ENCODE results near the gene JAK3.
"Not testable (repeated sequence)": the region's sequence is repeated elsewhere in the genome, so short reads cannot be mapped to it uniquely, and the experiment has no call there.

JAK3 gene

DNA sequence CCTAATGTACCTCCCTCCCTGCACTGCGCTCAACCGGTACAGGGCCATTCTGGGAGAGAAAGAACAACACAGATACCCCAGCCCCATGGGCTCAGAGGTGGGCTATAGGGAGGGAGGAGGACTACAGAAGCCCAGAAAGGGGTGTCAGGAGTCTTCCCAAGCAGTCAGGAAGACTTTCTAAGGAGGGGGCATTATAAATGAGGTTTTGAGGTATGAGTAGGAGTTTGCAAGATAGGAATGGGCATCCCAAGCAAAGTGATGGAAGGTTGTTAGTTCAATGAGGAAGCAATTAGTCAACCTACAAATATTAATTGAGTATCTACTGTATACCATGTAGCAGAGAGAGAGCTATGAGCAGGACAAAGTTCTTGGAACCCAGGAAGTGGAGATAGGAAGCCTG lies 59.1 kb downstream of the JAK3 start:
- Histone ChIP-seq H3K9ac (ENCODE audit: low read length) (no peak overlapping the region), H3K4me1 (ENCODE audit: insufficient read depth, low read length, severe bottlenecking) (no peaks in the 10 kb centered on the region), H3F3A (ENCODE audit: insufficient read depth, low read length) (no peaks in the 10 kb centered on the region; the same call in 1 of the 2 replicates), H3K4me3 (ENCODE audit: low read depth, low read length, poor library complexity, severe bottlenecking) (no peak overlapping the region), H2AFZ (ENCODE audit: low read length) (no peak overlapping the region), H4K20me1 (ENCODE audit: insufficient read depth, low read length) (no peaks in the 10 kb centered on the region), H3K27me3 (ENCODE audit: insufficient read depth, low read length) (no peaks in the 10 kb centered on the region), H3K36me3 (ENCODE audit: insufficient read depth, low read length) (peaks cover 28% of the 10 kb centered on the region), H3K27ac (ENCODE audit: low read depth, low read length, poor library complexity, severe bottlenecking) (no peak overlapping the region), H3K79me2 (ENCODE audit: insufficient read depth, low read length) (no peaks in the 10 kb centered on the region), H3K4me2 (ENCODE audit: low read length) (no peak overlapping the region), H3K9me2 (ENCODE audit: low read depth, low read length) (no peaks in the 10 kb centered on the region), H3K9me3 (ENCODE audit: low read length) (no peaks in the 10 kb centered on the region)
- TF ChIP-seq, protein P1, sequence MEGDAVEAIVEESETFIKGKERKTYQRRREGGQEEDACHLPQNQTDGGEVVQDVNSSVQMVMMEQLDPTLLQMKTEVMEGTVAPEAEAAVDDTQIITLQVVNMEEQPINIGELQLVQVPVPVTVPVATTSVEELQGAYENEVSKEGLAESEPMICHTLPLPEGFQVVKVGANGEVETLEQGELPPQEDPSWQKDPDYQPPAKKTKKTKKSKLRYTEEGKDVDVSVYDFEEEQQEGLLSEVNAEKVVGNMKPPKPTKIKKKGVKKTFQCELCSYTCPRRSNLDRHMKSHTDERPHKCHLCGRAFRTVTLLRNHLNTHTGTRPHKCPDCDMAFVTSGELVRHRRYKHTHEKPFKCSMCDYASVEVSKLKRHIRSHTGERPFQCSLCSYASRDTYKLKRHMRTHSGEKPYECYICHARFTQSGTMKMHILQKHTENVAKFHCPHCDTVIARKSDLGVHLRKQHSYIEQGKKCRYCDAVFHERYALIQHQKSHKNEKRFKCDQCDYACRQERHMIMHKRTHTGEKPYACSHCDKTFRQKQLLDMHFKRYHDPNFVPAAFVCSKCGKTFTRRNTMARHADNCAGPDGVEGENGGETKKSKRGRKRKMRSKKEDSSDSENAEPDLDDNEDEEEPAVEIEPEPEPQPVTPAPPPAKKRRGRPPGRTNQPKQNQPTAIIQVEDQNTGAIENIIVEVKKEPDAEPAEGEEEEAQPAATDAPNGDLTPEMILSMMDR (IDR thresholded peaks at IDR 0.05; ENCODE audit: low read length), result no peak
- TF ChIP-seq EZH2 (IDR thresholded peaks at IDR 0.05; ENCODE audit: borderline replicate concordance, low read length), result no peak

DNA sequence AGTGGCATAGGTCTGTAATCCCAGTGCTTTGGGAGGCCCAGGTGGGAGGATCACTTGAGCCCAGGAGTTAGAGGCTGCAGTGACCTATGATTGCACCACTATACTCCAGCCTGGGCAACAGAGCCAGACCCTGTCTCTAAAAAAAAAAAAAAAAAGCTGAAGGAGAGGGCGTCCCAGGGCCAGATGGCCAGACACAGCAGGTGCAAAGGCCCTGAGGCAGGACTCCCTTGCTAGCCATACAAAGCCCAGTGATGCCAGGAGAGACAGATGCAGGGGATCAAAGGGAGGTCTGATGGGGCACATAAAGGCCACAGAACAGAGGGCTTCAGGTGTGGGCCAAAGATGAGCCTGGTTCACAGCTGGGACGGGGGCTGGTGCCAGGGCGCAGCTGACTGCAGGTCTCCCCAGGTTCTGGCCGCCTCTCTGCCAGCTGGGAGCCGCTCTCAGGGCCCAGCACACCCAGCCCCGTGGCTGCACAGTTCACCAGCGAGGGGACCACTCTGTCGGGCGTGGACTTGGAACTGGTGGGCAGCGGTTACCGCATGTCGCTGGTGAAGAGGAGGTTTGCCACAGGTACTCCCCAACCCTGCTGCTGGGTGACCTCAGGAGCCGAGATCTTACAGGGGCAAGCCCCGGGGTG lies 60.4 kb downstream of the JAK3 start:
- no peak overlapping the region for H2AFZ ChIP-seq (ENCODE audit: low read length)
- no peak overlapping the region for H3K27ac ChIP-seq (ENCODE audit: low read depth, low read length, poor library complexity, severe bottlenecking)
- H3K9ac ChIP-seq (ENCODE audit: low read length), result no peak overlapping the region
- no peaks in the 10 kb centered on the region; the same call in 1 of the 2 replicates for H3F3A ChIP-seq (ENCODE audit: insufficient read depth, low read length)
- peaks cover 35% of the 10 kb centered on the region for H3K36me3 ChIP-seq (ENCODE audit: insufficient read depth, low read length)
- H3K9me2 ChIP-seq (ENCODE audit: low read depth, low read length), result no peaks in the 10 kb centered on the region
- H3K27me3 ChIP-seq (ENCODE audit: insufficient read depth, low read length), result no peaks in the 10 kb centered on the region
- no peaks in the 10 kb centered on the region for H3K4me1 ChIP-seq (ENCODE audit: insufficient read depth, low read length, severe bottlenecking)
- H3K79me2 ChIP-seq (ENCODE audit: insufficient read depth, low read length), result no peaks in the 10 kb centered on the region
- H3K4me2 ChIP-seq (ENCODE audit: low read length), result no peak overlapping the region
- TF ChIP-seq, protein P1 (IDR thresholded peaks at IDR 0.05; ENCODE audit: low read length), result no peak
- TF ChIP-seq EZH2 (IDR thresholded peaks at IDR 0.05; ENCODE audit: borderline replicate concordance, low read length), result no peak
- no peak overlapping the region for H3K4me3 ChIP-seq (ENCODE audit: low read depth, low read length, poor library complexity, severe bottlenecking)
- H4K20me1 ChIP-seq (ENCODE audit: insufficient read depth, low read length), result no peaks in the 10 kb centered on the region
- no peaks in the 10 kb centered on the region for H3K9me3 ChIP-seq (ENCODE audit: low read length)

DNA sequence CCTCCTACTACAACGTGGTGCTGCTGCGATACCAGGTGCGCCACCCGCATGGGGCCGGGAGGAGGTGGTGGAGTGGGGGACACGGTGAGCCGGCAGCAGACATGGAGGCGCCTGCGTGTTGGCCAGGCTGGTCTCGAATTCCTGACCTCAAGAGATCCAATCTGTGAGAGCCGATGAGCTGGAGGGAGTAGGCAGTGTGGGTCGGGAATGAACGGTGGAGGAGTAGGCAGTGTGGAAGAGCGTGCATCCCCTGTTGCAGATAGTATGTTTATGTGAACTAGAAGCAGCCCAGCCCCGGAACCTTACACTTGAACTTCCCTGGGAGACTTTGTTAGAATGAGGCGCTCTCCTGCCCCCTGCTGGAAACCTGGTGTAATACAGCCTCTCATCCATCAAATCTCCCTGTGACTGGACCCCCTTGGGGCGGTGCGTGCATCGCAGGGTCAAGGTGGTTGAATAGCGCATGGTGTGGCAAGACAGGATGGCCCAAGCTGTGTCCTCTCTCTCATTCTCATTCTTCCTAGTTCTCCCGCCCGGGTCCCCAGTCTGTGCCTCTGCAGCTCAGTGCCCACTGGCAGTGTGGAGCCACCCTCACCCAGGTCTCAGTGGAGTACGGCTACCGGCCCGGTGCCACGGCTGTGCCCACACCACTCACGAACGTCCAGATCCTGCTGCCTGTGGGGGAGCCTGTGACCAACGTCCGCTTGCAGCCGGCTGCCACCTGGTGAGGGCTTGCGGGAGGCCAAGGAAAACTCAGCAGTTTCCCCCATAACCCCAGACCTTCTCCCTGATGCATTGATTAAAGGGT lies 63.4 kb downstream of the JAK3 start:
- no peak overlapping the region for H3K9ac ChIP-seq (ENCODE audit: low read length)
- H3K4me2 ChIP-seq (ENCODE audit: low read length), result no peak overlapping the region
- H2AFZ ChIP-seq (ENCODE audit: low read length), result no peak overlapping the region
- no peak overlapping the region for H3K27ac ChIP-seq (ENCODE audit: low read depth, low read length, poor library complexity, severe bottlenecking)
- peaks cover 44% of the 10 kb centered on the region for H3K36me3 ChIP-seq (ENCODE audit: insufficient read depth, low read length)
- H3K27me3 ChIP-seq (ENCODE audit: insufficient read depth, low read length), result no peaks in the 10 kb centered on the region
- no peak for TF ChIP-seq EZH2 (IDR thresholded peaks at IDR 0.05; ENCODE audit: borderline replicate concordance, low read length)
- TF ChIP-seq, protein P1 (IDR thresholded peaks at IDR 0.05; ENCODE audit: low read length), result peak; percentile 79
- no peaks in the 10 kb centered on the region for H3K9me2 ChIP-seq (ENCODE audit: low read depth, low read length)
- no peak overlapping the region for H3K4me3 ChIP-seq (ENCODE audit: low read depth, low read length, poor library complexity, severe bottlenecking)
- H3K4me1 ChIP-seq (ENCODE audit: insufficient read depth, low read length, severe bottlenecking), result no peaks in the 10 kb centered on the region
- H4K20me1 ChIP-seq (ENCODE audit: insufficient read depth, low read length), result no peaks in the 10 kb centered on the region
- H3F3A ChIP-seq (ENCODE audit: insufficient read depth, low read length), result no peaks in the 10 kb centered on the region; the same call in 1 of the 2 replicates
- H3K9me3 ChIP-seq (ENCODE audit: low read length), result no peaks in the 10 kb centered on the region
- H3K79me2 ChIP-seq (ENCODE audit: insufficient read depth, low read length), result no peaks in the 10 kb centered on the region

DNA sequence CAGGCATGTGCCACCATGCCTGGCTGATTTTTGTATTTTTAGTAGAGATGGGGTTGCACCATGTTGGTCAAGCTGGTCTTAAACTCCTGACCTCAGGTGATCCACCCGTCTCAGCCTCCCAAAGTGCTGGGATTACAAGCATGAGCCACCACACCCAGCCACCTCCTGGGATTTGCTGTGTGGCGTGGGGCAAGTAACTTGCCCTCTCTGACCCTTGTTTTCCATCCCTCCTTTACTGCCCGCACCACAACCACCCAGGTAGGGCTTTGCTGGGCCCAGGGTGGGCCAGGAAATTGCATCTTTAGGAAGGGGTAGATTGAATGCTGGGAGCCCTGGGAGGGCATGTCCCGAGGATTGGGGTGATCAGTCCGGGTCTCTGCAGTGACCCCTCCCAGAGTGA lies 64.1 kb downstream of the JAK3 start:
- H3K4me2 ChIP-seq (ENCODE audit: low read length); H3F3A ChIP-seq (ENCODE audit: insufficient read depth, low read length); H3K4me1 ChIP-seq (ENCODE audit: insufficient read depth, low read length, severe bottlenecking); H3K9me2 ChIP-seq (ENCODE audit: low read depth, low read length); H2AFZ ChIP-seq (ENCODE audit: low read length); H3K27me3 ChIP-seq (ENCODE audit: insufficient read depth, low read length); H3K27ac ChIP-seq (ENCODE audit: low read depth, low read length, poor library complexity, severe bottlenecking); H3K79me2 ChIP-seq (ENCODE audit: insufficient read depth, low read length); H3K4me3 ChIP-seq (ENCODE audit: low read depth, low read length, poor library complexity, severe bottlenecking); H3K9me3 ChIP-seq (ENCODE audit: low read length); H4K20me1 ChIP-seq (ENCODE audit: insufficient read depth, low read length); H3K9ac ChIP-seq (ENCODE audit: low read length): not testable (repeated sequence)
- peaks cover 43% of the 10 kb centered on the region for H3K36me3 ChIP-seq (ENCODE audit: insufficient read depth, low read length)
